IMR-90 (cell line): ENCODE data around the gene NHSL2. TPM values are rescaled to one million over a fixed set of nuclear protein-coding genes. Genes with fewer than 3 reads are reported as not detected.
"Not testable (repeated sequence)": the region's sequence is repeated elsewhere in the genome, so short reads cannot be mapped to it uniquely, and the experiment has no call there.

Experiments used
- ATAC-seq: fragments of 200-7000 bp; cut with Tn5 transposase; 2 replicates; pipeline ENCODE4 v1.9.1; 2020; ENCODE audit warnings: low read depth, mild to moderate bottlenecking, moderate library complexity
- BruUV-seq: library from RNA; stranded (reverse); fragments of 400-500 nt; replicated peaks from 2 replicates; lab custom pipeline; 2021; lab: Mats Ljungman, UMichigan
- CTCF ChIA-PET: fragments of 300-600 bp; formaldehyde crosslinking; extraction: SDS; loops from one replicate; lab custom pipeline; 2021; ENCODE audit warnings: antibody characterized with exemption; lab: Yijun Ruan, JAX
- POLR2A ChIA-PET: fragments of 300-600 bp; sonication (Branson Sonifier 250); formaldehyde crosslinking; loops from one replicate; lab custom pipeline; 2022; ENCODE audit warnings: antibody characterized with exemption; ENCODE audit not compliant: unreplicated experiment; lab: Charles Lee
- DNase-seq: peaks from one replicate; pipeline ENCODE4 v3.0.0; 2013
- H2AFZ ChIP-seq: replicated peaks from 2 replicates; pipeline ENCODE3; 2013; ENCODE audit warnings: low read length, mild to moderate bottlenecking; ENCODE audit not compliant: poor library complexity
- H2AK5ac ChIP-seq: 2 replicates; pipeline ENCODE4 v1.6.1; 2013; ENCODE audit warnings: low read depth, low read length, inconsistent platforms
- H2AK9ac ChIP-seq: replicated peaks from 2 replicates; pipeline ENCODE3; 2013; ENCODE audit warnings: mild to moderate bottlenecking, low read depth, low read length, moderate library complexity; ENCODE audit not compliant: poor library complexity
- H2BK120ac ChIP-seq: 2 replicates; pipeline ENCODE4 v1.6.1; 2013; ENCODE audit warnings: low read depth, low read length, inconsistent platforms
- H2BK15ac ChIP-seq: 3 replicates; pipeline ENCODE4 v1.6.1; 2013; ENCODE audit warnings: low read depth, low read length, inconsistent platforms
- H2BK20ac ChIP-seq: 2 replicates; pipeline ENCODE4 v1.6.1; 2013; ENCODE audit warnings: low read depth, mild to moderate bottlenecking, inconsistent platforms, low read length, moderate library complexity
- H2BK5ac ChIP-seq: 2 replicates; pipeline ENCODE4 v1.6.1; 2013; ENCODE audit warnings: mild to moderate bottlenecking, low read depth, low read length, inconsistent platforms; ENCODE audit not compliant: poor library complexity, severe bottlenecking
- H3K14ac ChIP-seq: replicated peaks from 2 replicates; pipeline ENCODE4 v1.6.1; 2013; ENCODE audit warnings: low read depth, low read length, inconsistent platforms
- H3K18ac ChIP-seq: 2 replicates; pipeline ENCODE4 v1.6.1; 2013; ENCODE audit warnings: low read depth, low read length, control low read depth
- H3K23ac ChIP-seq: 2 replicates; pipeline ENCODE4 v1.6.1; 2013; ENCODE audit warnings: low read depth, low read length, inconsistent platforms
- H3K27ac ChIP-seq: 2 replicates; pipeline ENCODE4 v1.5.1; 2013; ENCODE audit warnings: mild to moderate bottlenecking, control low read depth, low read length; ENCODE audit not compliant: insufficient read depth
- H3K27me3 ChIP-seq: 2 replicates; pipeline ENCODE4 v1.6.1; 2013; ENCODE audit warnings: low read length; ENCODE audit not compliant: control insufficient read depth, insufficient read depth
- H3K36me3 ChIP-seq: 2 replicates; pipeline ENCODE4 v1.6.1; 2013; ENCODE audit warnings: low read length, mixed read lengths; ENCODE audit not compliant: control insufficient read depth, insufficient read depth
- H3K4ac ChIP-seq: 2 replicates; pipeline ENCODE4 v1.6.1; 2013; ENCODE audit warnings: low read depth, low read length, inconsistent platforms
- H3K4me1 ChIP-seq: 2 replicates; pipeline ENCODE4 v1.6.1; 2013; ENCODE audit warnings: low read length, mixed read lengths; ENCODE audit not compliant: control insufficient read depth, insufficient read depth
- H3K4me2 ChIP-seq: 2 replicates; pipeline ENCODE4 v1.6.1; 2013; ENCODE audit warnings: low read depth, mild to moderate bottlenecking, control low read depth, low read length, moderate library complexity
- H3K4me3 ChIP-seq: 2 replicates; pipeline ENCODE4 v1.5.1; 2013; ENCODE audit warnings: low read depth, mild to moderate bottlenecking, control low read depth, low read length, moderate library complexity; ENCODE audit not compliant: insufficient read depth
- H3K56ac ChIP-seq: 2 replicates; pipeline ENCODE4 v1.6.1; 2013; ENCODE audit warnings: low read length, inconsistent platforms; ENCODE audit not compliant: insufficient read depth; ENCODE audit errors: extremely low read depth
- H3K79me1 ChIP-seq, 2 experiments: 2 replicates each; pipeline ENCODE4 v1.6.1; 2013; ENCODE audit warnings: low read length in 2 of 2, inconsistent platforms in 1 of 2, low read depth in 1 of 2
- H3K9ac ChIP-seq: 2 replicates; pipeline ENCODE4 v1.6.1; 2013; ENCODE audit warnings: low read depth, low read length, control low read depth
- H3K9me1 ChIP-seq: 2 replicates; pipeline ENCODE4 v1.6.1; 2013; ENCODE audit warnings: low read length, inconsistent platforms; ENCODE audit not compliant: insufficient read depth
- H3K9me3 ChIP-seq: 2 replicates; pipeline ENCODE4 v1.6.1; 2013; ENCODE audit warnings: low read length; ENCODE audit not compliant: control insufficient read depth, insufficient read depth
- H4K20me1 ChIP-seq: 2 replicates; pipeline ENCODE4 v1.6.1; 2013; ENCODE audit warnings: low read length, inconsistent platforms; ENCODE audit not compliant: insufficient read depth
- H4K5ac ChIP-seq: 2 replicates; pipeline ENCODE4 v1.6.1; 2013; ENCODE audit warnings: mild to moderate bottlenecking, low read depth, low read length, control low read depth
- H4K8ac ChIP-seq, 2 experiments: 2 replicates each; pipeline ENCODE4 v1.6.1; 2013; ENCODE audit warnings: low read depth in 2 of 2, low read length in 2 of 2, control low read depth in 1 of 2, inconsistent platforms in 1 of 2
- H4K91ac ChIP-seq: 2 replicates; pipeline ENCODE4 v1.6.1; 2013; ENCODE audit warnings: low read depth, low read length, inconsistent platforms; ENCODE audit not compliant: insufficient read depth
- WGBS, 2 experiments: methylation state at CpG; one replicate each; pipeline versions ENCODE4 v1.1.5 to v1.1.7; 2013; ENCODE audit warnings: missing lambda C conversion rate in 2 of 2; ENCODE audit not compliant: insufficient read length in 1 of 2; ENCODE audit errors: extremely low coverage in 2 of 2; 5-methylcytosine and 5-hydroxymethylcytosine counted together
- dilution Hi-C: fragments of 300-500 bp; cut with HindIII; formaldehyde crosslinking; loops from one replicate; pipeline ENCODE4 v1.14.3; 2018; ENCODE audit warnings: low sequenced_read_pairs; ENCODE audit not compliant: unreplicated experiment
- in situ Hi-C: fragments of 300-500 bp; cut with MboI; formaldehyde crosslinking; loops from 3 replicates; pipeline ENCODE4 v1.14.3; 2019; ENCODE audit warnings: low sequenced_read_pairs, inconsistent platforms, mixed read lengths
- intact Hi-C: fragments of 100-400 bp; cut with micrococcal nuclease; formaldehyde crosslinking; loops from 2 replicates; pipeline ENCODE4 v1.10.0; 2022
- polyA plus RNA-seq, 3 experiments: library from polyadenylated mRNA; depleted of rRNA; stranded (reverse); fragments of >200 nt; gene quantifications; 2 replicates each; pipeline ENCODE4 v1.2.3, GENCODE V29; 2012; ENCODE audit warnings: low replicate concordance in 1 of 3
- total RNA-seq: library from RNA; depleted of rRNA; stranded (reverse); fragments of >200 nt; gene quantifications from 2 replicates; pipeline ENCODE4 v1.2.3, GENCODE V29; 2012

The NHSL2 gene
- total and polyA plus RNA-seq, 2 of the 4 experiments (the other 2 are of a cell fraction) = 0.72 to 0.75 TPM

GRCh38 chrX:71869566-71869965 is 41.1 kb upstream of the NHSL2 start:
- H3K18ac ChIP-seq, H2AK9ac ChIP-seq, H3K23ac ChIP-seq, H2BK120ac ChIP-seq, H3K4me3 ChIP-seq, ATAC-seq, H3K79me1 ChIP-seq, H3K14ac ChIP-seq, H3K9me3 ChIP-seq, dilution Hi-C loops, H2BK15ac ChIP-seq, H4K8ac ChIP-seq, H2BK20ac ChIP-seq, H3K9me1 ChIP-seq, H3K4me1 ChIP-seq, BruUV-seq, H3K27ac ChIP-seq, CTCF ChIA-PET, H3K4me2 ChIP-seq, H3K56ac ChIP-seq, DNase-seq, H3K9ac ChIP-seq, H4K91ac ChIP-seq, H2AK5ac ChIP-seq, H3K36me3 ChIP-seq, POLR2A ChIA-PET, H2BK5ac ChIP-seq, H4K20me1 ChIP-seq, H3K4ac ChIP-seq, H4K5ac ChIP-seq, intact Hi-C loops, H2AFZ ChIP-seq: not testable (repeated sequence)
- in situ Hi-C loops = loop anchor here (25.0 kb wide), 1 partner anchor 207 kb away; the partner anchor contains the start of gene LOC101059915
- peaks cover 19% of the 10 kb centered on the region for H3K27me3 ChIP-seq
- no CpG with 5 or more reads among the region's 10 CpGs for WGBS, 2 experiments
